A673 (cell line): ENCODE results near the gene DMPK. TPM values are rescaled to one million over a fixed set of nuclear protein-coding genes. Genes with fewer than 3 reads are reported as not detected.
A peak's percentile ranks its signal among the peaks of the same experiment; 100 is the strongest.

Experiments
- BruUV-seq: library from RNA; stranded (reverse); fragments of 400-500 nt; replicated peaks from 2 replicates; lab custom pipeline; 2021; lab: Mats Ljungman, UMichigan
- CTCF ChIA-PET: fragments of 300-600 bp; sonication (Branson Sonifier 250); formaldehyde crosslinking; loops from one replicate; lab custom pipeline; 2022; ENCODE audit warnings: antibody characterized with exemption; lab: Charles Lee
- POLR2A ChIA-PET: fragments of 300-600 bp; sonication (Branson Sonifier 250); formaldehyde crosslinking; loops from one replicate; lab custom pipeline; 2022; ENCODE audit warnings: antibody characterized with exemption; ENCODE audit not compliant: low non-redundant PET; lab: Charles Lee
- DNase-seq: peaks from one replicate; pipeline ENCODE4 v3.0.0-alpha.2; 2015; ENCODE audit warnings: low spot score
- H3K27ac ChIP-seq: fragments of 200-600 bp; sonication (generic); 2 replicates; pipeline ENCODE4 v1.5.1; 2016; ENCODE audit warnings: mixed run types, low read depth, mild to moderate bottlenecking, mixed read lengths, antibody characterized with exemption, low read length; ENCODE audit not compliant: poor library complexity, severe bottlenecking
- H3K27me3 ChIP-seq: fragments of 200-600 bp; sonication (generic); replicated peaks from 2 replicates; pipeline ENCODE4 v1.6.1; 2017; ENCODE audit warnings: mixed run types, low read depth, mild to moderate bottlenecking, mixed read lengths, antibody characterized with exemption, low read length; ENCODE audit not compliant: insufficient read depth, poor library complexity
- H3K36me3 ChIP-seq: fragments of 200-600 bp; sonication (generic); 2 replicates; pipeline ENCODE4 v1.6.1; 2016; ENCODE audit warnings: mixed run types, mild to moderate bottlenecking, mixed read lengths, antibody characterized with exemption, low read length; ENCODE audit not compliant: insufficient read depth, poor library complexity, severe bottlenecking
- H3K4me1 ChIP-seq: fragments of 200-600 bp; sonication (generic); 2 replicates; pipeline ENCODE4 v1.6.1; 2017; ENCODE audit warnings: mixed run types, mild to moderate bottlenecking, mixed read lengths, antibody characterized with exemption, low read length; ENCODE audit not compliant: insufficient read depth, poor library complexity, severe bottlenecking
- H3K4me3 ChIP-seq: fragments of 200-600 bp; sonication (generic); 2 replicates; pipeline ENCODE4 v1.5.1; 2016; ENCODE audit warnings: low read depth, mixed run types, mild to moderate bottlenecking, mixed read lengths, low read length; ENCODE audit not compliant: poor library complexity, severe bottlenecking
- H3K9me3 ChIP-seq: fragments of 200-600 bp; sonication (generic); 2 replicates; pipeline ENCODE4 v1.6.1; 2016; ENCODE audit warnings: mixed run types, low read depth, mild to moderate bottlenecking, mixed read lengths, antibody characterized with exemption, low read length; ENCODE audit not compliant: poor library complexity, severe bottlenecking
- CTCF ChIP-seq: fragments of 300-800, 200-600 bp; sonication (generic); conservative IDR thresholded peaks from 2 replicates; pipeline ENCODE4 v1.5.1; 2017; ENCODE audit warnings: low read depth, mild to moderate bottlenecking, antibody characterized with exemption, low read length, moderate library complexity, mixed read lengths
- EZH2 ChIP-seq: fragments of 200-600 bp; sonication (generic); IDR thresholded peaks from 2 replicates; pipeline ENCODE4 v1.6.1; 2017; ENCODE audit warnings: borderline replicate concordance, low read depth, mild to moderate bottlenecking, mixed read lengths, antibody characterized with exemption, low read length; ENCODE audit not compliant: poor library complexity, severe bottlenecking
- intact Hi-C: fragments of 100-400 bp; cut with micrococcal nuclease; formaldehyde crosslinking; loops from one replicate; pipeline ENCODE4 v1.10.0; 2022; ENCODE audit not compliant: unreplicated experiment
- total RNA-seq: library from RNA; stranded (reverse); gene quantifications from 2 replicates; pipeline ENCODE4 v1.2.3, GENCODE V29; 2021

Gene DMPK
- total RNA-seq, 1 experiment from 2014 or later, result 82.0 TPM

- TF ChIP-seq CTCF, result no peak
- no peak for TF ChIP-seq EZH2
- intact Hi-C loops, result no loop called here
- CTCF ChIA-PET, result no interaction called here
Measured at GRCh38 chr19:45784096-45784495, 1.8 kb upstream of the DMPK start.

GRCh38 chr19:45782820-45783785 lies 813 bp upstream of the DMPK start:
- peaks cover 34% of the 10 kb centered on the region for H3K36me3 ChIP-seq

More at GRCh38 chr19:45784096-45784495, 1.8 kb upstream of the DMPK start:
- Histone ChIP-seq H3K4me3 (no peak overlapping the region), H3K36me3 (peaks cover 34% of the 10 kb centered on the region), H3K4me1 (no peaks in the 10 kb centered on the region), H3K27me3 (no peaks in the 10 kb centered on the region), H3K27ac (no peak overlapping the region), H3K9me3 (no peaks in the 10 kb centered on the region)
- DNase-seq, result no peak
- no TSS peak for BruUV-seq
- POLR2A ChIA-PET, result no interaction called here

More at GRCh38 chr19:45782820-45783785, 813 bp upstream of the DMPK start:
- H3K27me3 ChIP-seq, result no peaks in the 10 kb centered on the region
- no TSS peak for BruUV-seq
- no peak overlapping the region for H3K4me3 ChIP-seq
- H3K27ac ChIP-seq, result peak overlapping the region; percentile 16
- DNase-seq, result no peak
- TF ChIP-seq EZH2 (no peak), CTCF (no peak)
- H3K9me3 ChIP-seq, result no peaks in the 10 kb centered on the region
- intact Hi-C loops, result no loop called here
- CTCF ChIA-PET, result interaction anchor here (0.7 kb wide), 1 partner anchor 13 kb away, joined by 5 read pairs; no protein-coding TSS in a partner anchor
- H3K4me1 ChIP-seq, result no peaks in the 10 kb centered on the region
- POLR2A ChIA-PET, result interaction anchor here (0.7 kb wide), 1 partner anchor 14 kb away, joined by 21 read pairs; the partner anchor contains the start of gene SIX5
